ENCODE measurements around the gene PNPLA1.
A peak's percentile ranks its signal among the peaks of the same experiment; 100 is the strongest.

PNPLA1 gene

DNA sequence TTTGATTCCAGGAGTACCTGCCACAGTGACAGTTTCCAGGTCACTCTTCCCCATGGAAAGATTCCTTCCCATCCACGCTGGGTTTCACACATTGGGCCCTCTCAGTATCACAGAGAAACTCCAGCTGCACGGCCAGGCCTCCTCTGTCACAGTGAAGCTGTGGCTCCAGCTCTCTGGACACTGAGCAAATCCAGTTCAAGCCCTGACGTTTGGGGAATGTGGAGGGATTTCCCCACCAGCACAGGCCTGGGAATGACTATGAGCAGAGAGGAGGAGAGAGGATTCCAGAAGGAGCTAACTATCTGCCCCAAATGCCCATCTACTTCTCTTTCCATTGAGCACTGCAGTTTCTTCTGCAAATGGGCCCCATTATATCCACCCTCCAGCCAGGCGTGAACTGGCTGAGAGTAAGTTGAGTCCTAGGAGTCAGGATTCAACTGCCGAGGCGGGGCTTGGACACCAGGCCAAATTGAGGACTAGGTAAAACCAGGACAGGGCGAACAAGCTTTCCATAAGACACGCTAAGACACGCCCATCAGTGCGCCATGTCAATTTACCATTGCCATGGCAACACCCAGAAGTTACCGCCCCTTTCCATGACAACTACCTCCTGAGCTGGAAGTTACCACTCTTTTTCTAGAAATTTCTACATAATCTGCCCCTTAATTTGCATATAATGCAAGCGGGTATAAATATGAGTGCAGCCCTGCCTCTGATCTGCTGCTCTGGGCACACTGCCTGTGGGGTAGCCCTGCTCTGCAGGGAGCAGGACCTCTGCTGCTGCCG lies 76.0 kb downstream of the PNPLA1 start:
- TF ChIP-seq, protein P1, sequence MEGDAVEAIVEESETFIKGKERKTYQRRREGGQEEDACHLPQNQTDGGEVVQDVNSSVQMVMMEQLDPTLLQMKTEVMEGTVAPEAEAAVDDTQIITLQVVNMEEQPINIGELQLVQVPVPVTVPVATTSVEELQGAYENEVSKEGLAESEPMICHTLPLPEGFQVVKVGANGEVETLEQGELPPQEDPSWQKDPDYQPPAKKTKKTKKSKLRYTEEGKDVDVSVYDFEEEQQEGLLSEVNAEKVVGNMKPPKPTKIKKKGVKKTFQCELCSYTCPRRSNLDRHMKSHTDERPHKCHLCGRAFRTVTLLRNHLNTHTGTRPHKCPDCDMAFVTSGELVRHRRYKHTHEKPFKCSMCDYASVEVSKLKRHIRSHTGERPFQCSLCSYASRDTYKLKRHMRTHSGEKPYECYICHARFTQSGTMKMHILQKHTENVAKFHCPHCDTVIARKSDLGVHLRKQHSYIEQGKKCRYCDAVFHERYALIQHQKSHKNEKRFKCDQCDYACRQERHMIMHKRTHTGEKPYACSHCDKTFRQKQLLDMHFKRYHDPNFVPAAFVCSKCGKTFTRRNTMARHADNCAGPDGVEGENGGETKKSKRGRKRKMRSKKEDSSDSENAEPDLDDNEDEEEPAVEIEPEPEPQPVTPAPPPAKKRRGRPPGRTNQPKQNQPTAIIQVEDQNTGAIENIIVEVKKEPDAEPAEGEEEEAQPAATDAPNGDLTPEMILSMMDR (IDR thresholded peaks at IDR 0.05) = no peak
- TF ChIP-seq ZFX (IDR thresholded peaks at IDR 0.05; ENCODE audit: borderline replicate concordance) = no peak
- H3K27ac ChIP-seq = peak overlapping the region; percentile 81

DNA sequence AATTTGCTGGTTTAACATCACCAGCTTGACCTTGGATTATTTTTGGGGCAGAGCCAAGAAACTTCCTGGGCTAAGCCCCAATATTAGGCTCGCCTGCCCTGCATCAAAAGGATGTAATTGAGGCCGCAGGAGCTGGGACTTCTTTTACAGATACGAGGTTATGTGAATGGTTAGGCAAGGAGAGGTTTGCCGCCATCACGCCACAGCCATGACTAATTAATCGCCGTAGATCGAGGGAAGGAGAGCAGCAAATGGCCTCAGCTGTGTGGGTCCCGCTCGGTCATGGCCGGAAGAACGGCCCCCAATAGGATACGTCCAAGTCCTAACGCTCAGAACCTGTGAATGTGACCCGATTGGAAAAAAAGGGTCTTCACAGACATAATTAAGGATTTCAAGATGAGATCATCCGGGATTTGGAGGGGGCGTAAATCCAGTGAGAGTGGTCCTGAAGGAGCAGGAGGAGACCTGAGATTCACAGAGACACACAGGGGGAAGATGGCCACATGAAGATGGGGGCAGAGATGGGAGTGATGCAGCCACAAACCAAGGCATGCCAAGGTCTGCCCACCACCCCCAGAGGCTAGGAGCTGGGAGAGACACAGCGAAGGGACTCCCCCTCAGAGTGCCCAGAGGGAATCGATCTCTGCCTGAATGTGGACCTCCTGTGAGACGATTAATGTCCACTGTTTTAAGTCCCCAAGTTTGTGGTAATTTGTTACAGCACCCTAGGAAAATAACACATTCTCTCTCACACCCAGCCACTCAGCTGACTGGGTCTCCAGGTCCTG lies 76.8 kb downstream of the PNPLA1 start:
- peak overlapping the region; percentile 81 for H3K27ac ChIP-seq
- TF ChIP-seq ZFX (IDR thresholded peaks at IDR 0.05; ENCODE audit: borderline replicate concordance) = no peak
- TF ChIP-seq, protein P1 (IDR thresholded peaks at IDR 0.05) = no peak

DNA sequence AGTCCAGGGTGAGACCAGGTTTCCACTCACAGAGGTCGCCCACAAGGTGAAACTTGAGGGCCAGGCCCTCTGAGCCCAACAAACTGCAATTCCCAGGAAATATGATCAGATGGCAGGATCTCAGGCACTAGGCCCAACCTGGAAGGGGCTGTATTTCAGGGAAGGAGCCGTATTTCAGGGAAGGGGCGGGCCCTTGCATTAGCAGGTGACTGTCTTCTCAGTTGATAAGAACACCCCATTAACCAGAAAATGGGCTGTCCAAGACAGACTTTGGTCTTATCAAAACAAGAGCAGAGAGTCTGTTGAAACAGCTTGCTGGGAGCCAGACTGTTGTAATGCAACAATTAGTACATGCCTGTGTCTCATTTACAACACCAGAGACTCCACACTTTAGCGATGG lies 77.8 kb downstream of the PNPLA1 start:
- H3K27ac ChIP-seq = no peak overlapping the region
- TF ChIP-seq, protein P1 (IDR thresholded peaks at IDR 0.05) = no peak
- TF ChIP-seq ZFX (IDR thresholded peaks at IDR 0.05; ENCODE audit: borderline replicate concordance) = no peak

- TF ChIP-seq, protein P1 (IDR thresholded peaks at IDR 0.05) = no peak
- TF ChIP-seq ZFX (IDR thresholded peaks at IDR 0.05; ENCODE audit: borderline replicate concordance) = no peak
These were observed 79.4 kb downstream of the PNPLA1 start for GRCh38 chr6:36349240-36349639.

GRCh38 chr6:36350082-36350481 lies 80.2 kb downstream of the PNPLA1 start:
- H3K27ac ChIP-seq = no peak overlapping the region
- no peak for TF ChIP-seq ZFX (IDR thresholded peaks at IDR 0.05; ENCODE audit: borderline replicate concordance)
- TF ChIP-seq, protein P1 (IDR thresholded peaks at IDR 0.05) = no peak

More at GRCh38 chr6:36349240-36349639, 79.4 kb downstream of the PNPLA1 start:
- no peak overlapping the region for H3K27ac ChIP-seq

GRCh38 chr6:36350681-36351571 lies 81.1 kb downstream of the PNPLA1 start:
- TF ChIP-seq, protein P1 (IDR thresholded peaks at IDR 0.05) = no peak
- TF ChIP-seq ZFX (IDR thresholded peaks at IDR 0.05; ENCODE audit: borderline replicate concordance) = no peak
- no peak overlapping the region for H3K27ac ChIP-seq

Data from 22Rv1 (cell line).